Adrenal gland (tissue), 12 donors: ENCODE data around the gene RABGAP1L. TPM values are rescaled to one million over a fixed set of nuclear protein-coding genes. Genes with fewer than 3 reads are reported as not detected.

Source experiments
- DNase-seq, 7 donors: peaks; one replicate each; pipeline ENCODE4 v3.0.0-alpha.2; 2019 to 2020
- H3K27ac ChIP-seq, 5 donors: fragments of 200-600 bp; sonication (generic) in 4 of 5; 1 replicate in 3 of 5; 2 replicates in 2 of 5; pipeline versions ENCODE4 v1.5.1 to v1.8.0; 2016 to 2020; ENCODE audit warnings: mild to moderate bottlenecking in 1 of 5
- H3K27me3 ChIP-seq: fragments of 200-600 bp; 2 replicates; pipeline ENCODE4 v1.8.0; 2021
- H3K36me3 ChIP-seq, 2 donors: fragments of 200-600 bp; replicated peaks in 1 of 2; 1 replicate in 1 of 2; 2 replicates in 1 of 2; pipeline versions ENCODE4 v1.5.1 to v1.8.0; 2018 to 2022
- H3K4me1 ChIP-seq, 2 donors: fragments of 200-600 bp; replicated peaks in 1 of 2; 1 replicate in 1 of 2; 2 replicates in 1 of 2; pipeline versions ENCODE4 v1.5.1 to v1.8.0; 2018 to 2021
- H3K4me3 ChIP-seq, 4 donors: fragments of 200-600 bp; sonication (generic) in 3 of 4; one replicate each; pipeline ENCODE4 v1.5.1; 2016 to 2018
- H3K9me3 ChIP-seq, 3 donors: fragments of 200-600 bp; sonication (generic) in 1 of 3; replicated peaks in 1 of 3; 1 replicate in 2 of 3; 2 replicates in 1 of 3; pipeline versions ENCODE4 v1.5.1 to v1.8.0; 2016 to 2021
- CTCF ChIP-seq, 6 experiments: fragments of 450-650 bp in 4 of 6; fragments of 200-600 bp in 2 of 6; sonication (generic) in 1 of 6; IDR thresholded peaks; 1 replicate in 5 of 6; 2 replicates in 1 of 6; pipeline versions ENCODE4 v1.5.1 to v1.8.0; 2016 to 2021; ENCODE audit warnings: antibody characterized with exemption in 6 of 6, mild to moderate bottlenecking in 2 of 6, moderate library complexity in 1 of 6
- POLR2A ChIP-seq, 2 donors: fragments of 450-650 bp; IDR thresholded peaks; one replicate each; pipeline ENCODE4 v1.6.1; 2017; ENCODE audit warnings: antibody characterized with exemption in 2 of 2, mild to moderate bottlenecking in 2 of 2, moderate library complexity in 1 of 2
- WGBS, 4 donors: extraction: QIAGEN DNeasy Blood & Tissue Kit in 2 of 4; methylation state at CpG; one replicate each; pipeline versions ENCODE4 v1.1.5 to v1.1.7; 2013 to 2017; 5-methylcytosine and 5-hydroxymethylcytosine counted together
- intact Hi-C, 2 donors: fragments of 100-400 bp; cut with DNase I; formaldehyde crosslinking; loops; one replicate each; pipeline versions ENCODE4 v1.14.1 to v1.15.0; 2022 to 2023
- polyA plus RNA-seq, 3 donors: library from polyadenylated mRNA; stranded (reverse); fragments of 200-250 nt in 2 of 3; fragments of 350-450 nt in 1 of 3; fragmentation: Illumina TruSeq in 1 of 3; extraction: RNeasy Lipid Tissue Mini Kit (QIAGEN cat#74804) in 1 of 3; gene quantifications; one replicate each; pipeline ENCODE4 v1.2.3, GENCODE V29; 2013 to 2014
- total RNA-seq, 9 donors: library from RNA; depleted of rRNA in 4 of 9; stranded (reverse); fragments of >200 nt in 4 of 9; fragments of 120-200 nt in 1 of 9; fragmentation: NEBNext Ultra II Directional in 1 of 9; extraction: Animal tissue kit (Norgen Biotek cat#: 25700) in 1 of 9; gene quantifications; one replicate each; pipeline versions ENCODE4 v1.1.0 to v1.2.4, GENCODE V29; 2013 to 2023
- donor health status: healthy with polysubstance abuse.
- donor health status: Bipolar disorder and iron deficiency.
- donor health status: DM: yes; HTN: yes; CAD: no.
- donor health status: DM: no; HTN: no; CAD: no.
- donor health status: DM: no; HTN: no; CAD: no.
- donor health status: DM: yes; HTN: yes; CAD: no.

The RABGAP1L gene
- total and polyA plus RNA-seq, 12 donors: 10.4 to 29.9 (median 19.7) TPM

- no peaks in the 10 kb centered on the region for H3K4me1 ChIP-seq
- no peaks in the 10 kb centered on the region for H3K36me3 ChIP-seq
- no peak overlapping the region for H3K27ac ChIP-seq
- H3K4me3 ChIP-seq: no peak overlapping the region
- 47 to 58% (median 53%) methylated on average over 1 of the region's 1 CpG for WGBS, 4 donors
- H3K27me3 ChIP-seq: no peaks in the 10 kb centered on the region
- no peak for DNase-seq
- intact Hi-C loops: no loop called here
- no peak for TF ChIP-seq CTCF (IDR thresholded peaks at IDR 0.05)
- no peak for TF ChIP-seq POLR2A (IDR thresholded peaks at IDR 0.05)
- peaks cover 0 to 4% (median 0%) of the 10 kb centered on the region in 3 donors for H3K9me3 ChIP-seq
Observed at GRCh38 chr1:174414203-174414602, 254.9 kb downstream of the RABGAP1L start.

DNA sequence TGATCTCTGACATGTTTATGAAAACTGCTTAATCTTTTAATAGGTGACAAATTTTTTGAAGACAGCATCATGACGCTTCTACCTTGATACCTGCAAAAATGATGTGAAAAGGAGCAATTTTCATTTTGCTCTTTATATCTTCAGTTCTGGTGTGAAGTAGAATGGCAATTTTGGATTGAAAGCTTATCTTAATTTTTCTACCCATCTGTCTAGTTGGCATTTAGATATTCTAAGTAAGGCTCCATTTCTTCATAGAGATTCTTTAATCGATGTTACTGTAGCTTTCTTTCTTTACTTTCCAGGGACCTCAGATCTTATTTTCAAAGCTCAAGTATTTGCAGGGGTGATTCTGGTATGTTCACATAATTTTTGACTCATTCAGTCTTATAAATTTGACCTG lies 256.2 kb downstream of the RABGAP1L start:
- TF ChIP-seq POLR2A (IDR thresholded peaks at IDR 0.05) (no peak), CTCF (IDR thresholded peaks at IDR 0.05) (no peak)
- no peak overlapping the region for H3K27ac ChIP-seq
- intact Hi-C loops: no loop called here
- no peaks in the 10 kb centered on the region for H3K27me3 ChIP-seq
- H3K4me3 ChIP-seq: no peak overlapping the region
- no peaks in the 10 kb centered on the region for H3K36me3 ChIP-seq
- WGBS, 4 donors: 95 to 97% (median 97%) methylated on average over 2 of the region's 2 CpGs
- no peaks in the 10 kb centered on the region for H3K4me1 ChIP-seq
- DNase-seq: no peak
- peaks cover 0 to 4% (median 0%) of the 10 kb centered on the region in 3 donors for H3K9me3 ChIP-seq

GRCh38 chr1:174417921-174418320 lies 258.6 kb downstream of the RABGAP1L start:
- intact Hi-C loops: no loop called here
- DNase-seq: no peak
- Histone ChIP-seq H3K36me3 (no peaks in the 10 kb centered on the region), H3K4me1 (no peaks in the 10 kb centered on the region), H3K9me3 (no peaks in the 10 kb centered on the region), H3K27ac (no peak overlapping the region), H3K4me3 (no peak overlapping the region), H3K27me3 (no peaks in the 10 kb centered on the region)
- WGBS, 4 donors: 89 to 93% (median 91%) methylated on average over 2 of the region's 2 CpGs
- TF ChIP-seq POLR2A (IDR thresholded peaks at IDR 0.05) (no peak), CTCF (IDR thresholded peaks at IDR 0.05) (no peak)

DNA sequence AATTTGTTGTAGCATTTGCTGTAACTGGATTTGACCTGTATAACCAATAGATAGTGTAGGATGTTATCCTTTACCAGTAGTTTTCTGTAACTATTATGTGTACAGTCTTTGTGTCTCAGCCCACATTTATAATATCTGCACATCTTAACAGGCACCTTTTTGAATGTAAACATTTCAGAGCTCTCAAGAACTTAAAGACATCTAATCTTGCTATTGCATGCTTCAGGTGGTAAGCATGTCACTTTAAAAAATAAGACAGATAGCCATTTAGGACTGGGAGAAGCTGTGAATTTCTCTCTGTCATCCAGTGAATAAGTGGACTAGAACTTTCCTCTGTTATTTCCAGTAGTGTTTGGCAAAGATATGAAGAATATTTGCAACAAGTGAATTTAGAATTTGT lies 265.8 kb downstream of the RABGAP1L start:
- DNase-seq: no peak
- H3K4me1 ChIP-seq: no peaks in the 10 kb centered on the region
- H3K27me3 ChIP-seq: no peaks in the 10 kb centered on the region
- no peaks in the 10 kb centered on the region for H3K36me3 ChIP-seq
- intact Hi-C loops: no loop called here
- H3K27ac ChIP-seq: no peak overlapping the region
- TF ChIP-seq CTCF (IDR thresholded peaks at IDR 0.05) (no peak), POLR2A (IDR thresholded peaks at IDR 0.05) (no peak)
- no peak overlapping the region for H3K4me3 ChIP-seq
- H3K9me3 ChIP-seq: no peaks in the 10 kb centered on the region
